GM23338 (cell line): ENCODE data around the gene ITPR2. TPM values are rescaled to one million over a fixed set of nuclear protein-coding genes. Genes with fewer than 3 reads are reported as not detected.

Experiments
- ATAC-seq: fragments of 200-7000 bp; cut with Tn5 transposase; 3 replicates; pipeline ENCODE4 v1.9.1; 2020
- DNase-seq: peaks from one replicate; pipeline ENCODE4 v3.0.0-alpha.2; 2015; ENCODE audit warnings: low spot score
- H2AFZ ChIP-seq: fragments of 200-600 bp; sonication (generic); 2 replicates; pipeline ENCODE4 v1.8.0; 2016; ENCODE audit warnings: antibody characterized with exemption, mild to moderate bottlenecking, moderate library complexity
- H3F3A ChIP-seq: fragments of 200-600 bp; sonication (generic); replicated peaks from 2 replicates; pipeline ENCODE4 v1.8.0; 2017; ENCODE audit warnings: antibody characterized with exemption, mixed run types, low read depth
- H3K27ac ChIP-seq: fragments of 200-600 bp; sonication (generic); 2 replicates; pipeline ENCODE4 v1.6.1; 2016; ENCODE audit warnings: low read depth
- H3K27me3 ChIP-seq: fragments of 200-600 bp; sonication (generic); 2 replicates; pipeline ENCODE4 v1.8.0; 2016; ENCODE audit warnings: mild to moderate bottlenecking, mixed run types, moderate library complexity; ENCODE audit not compliant: insufficient read depth
- H3K36me3 ChIP-seq: fragments of 200-600 bp; sonication (generic); 2 replicates; pipeline ENCODE4 v1.8.0; 2016; ENCODE audit warnings: mild to moderate bottlenecking; ENCODE audit not compliant: insufficient read depth
- H3K4me1 ChIP-seq: fragments of 200-600 bp; sonication (generic); 2 replicates; pipeline ENCODE4 v1.8.0; 2016; ENCODE audit warnings: mild to moderate bottlenecking, moderate library complexity; ENCODE audit not compliant: insufficient read depth
- H3K4me2 ChIP-seq: fragments of 200-600 bp; sonication (generic); 2 replicates; pipeline ENCODE4 v1.7.1; 2017; ENCODE audit warnings: mixed run types
- H3K4me3 ChIP-seq: fragments of 200-600 bp; sonication (generic); 2 replicates; pipeline ENCODE4 v1.6.1; 2016; ENCODE audit warnings: mixed run types
- H3K79me2 ChIP-seq: fragments of 200-600 bp; sonication (generic); replicated peaks from 2 replicates; pipeline ENCODE4 v1.8.0; 2017; ENCODE audit warnings: mild to moderate bottlenecking; ENCODE audit not compliant: insufficient read depth
- H3K9me2 ChIP-seq: fragments of 200-600 bp; sonication (generic); 2 replicates; pipeline ENCODE4 v1.8.0; 2017; ENCODE audit not compliant: insufficient read depth
- H4K20me1 ChIP-seq: fragments of 200-600 bp; sonication (generic); replicated peaks from 2 replicates; pipeline ENCODE4 v1.8.0; 2017; ENCODE audit warnings: mild to moderate bottlenecking; ENCODE audit not compliant: insufficient read depth
- H3K27ac Mint-ChIP-seq: 2 replicates; pipeline ENCODE4 v1.8.0; 2020; ENCODE audit warnings: inconsistent platforms, mild to moderate bottlenecking, moderate library complexity, mixed read lengths
- H3K27me3 Mint-ChIP-seq: 3 replicates; pipeline ENCODE4 v1.8.0; 2022; ENCODE audit warnings: low read depth, mild to moderate bottlenecking, moderate library complexity, mixed read lengths, inconsistent platforms; ENCODE audit not compliant: insufficient read depth, poor library complexity
- H3K36me3 Mint-ChIP-seq: 3 replicates; pipeline ENCODE4 v1.8.0; 2021; ENCODE audit warnings: low read depth, mild to moderate bottlenecking, inconsistent platforms, moderate library complexity, mixed read lengths
- H3K4me1 Mint-ChIP-seq: 3 replicates; pipeline ENCODE4 v1.8.0; 2020; ENCODE audit warnings: mild to moderate bottlenecking, inconsistent platforms, mixed read lengths
- H3K4me3 Mint-ChIP-seq: 3 replicates; pipeline ENCODE4 v1.8.0; 2021; ENCODE audit warnings: moderate library complexity, mild to moderate bottlenecking, inconsistent platforms, mixed read lengths
- H3K9me3 Mint-ChIP-seq: 3 replicates; pipeline ENCODE4 v1.8.0; 2020; ENCODE audit warnings: moderate library complexity, mild to moderate bottlenecking, inconsistent platforms, mixed read lengths
- CREB1 ChIP-seq: fragments of 250-450 bp; sonication (Bioruptor Pico); IDR thresholded peaks from 2 replicates; pipeline ENCODE4 v1.5.0; 2020; ENCODE audit warnings: low read depth, mild to moderate bottlenecking, moderate library complexity
- ETS1 ChIP-seq: IDR thresholded peaks from 2 replicates; pipeline ENCODE4 v1.6.1; 2016; ENCODE audit warnings: antibody characterized with exemption
- EZH2 ChIP-seq: fragments of 200-600 bp; sonication (generic); IDR thresholded peaks from one replicate; pipeline ENCODE4 v1.8.0; 2017; ENCODE audit warnings: antibody characterized with exemption, mild to moderate bottlenecking, low read depth; ENCODE audit not compliant: unreplicated experiment
- EZH2phosphoT487 ChIP-seq: fragments of 200-600 bp; sonication (generic); IDR thresholded peaks from one replicate; pipeline ENCODE4 v1.8.1; 2018; ENCODE audit warnings: antibody characterized with exemption; ENCODE audit not compliant: unreplicated experiment
- JUNB ChIP-seq: IDR thresholded peaks from one replicate; pipeline ENCODE4 v1.6.1; 2016; ENCODE audit warnings: antibody characterized with exemption; ENCODE audit not compliant: unreplicated experiment
- NANOG ChIP-seq: IDR thresholded peaks from 2 replicates; pipeline ENCODE4 v1.6.1; 2016; ENCODE audit warnings: antibody characterized with exemption, borderline replicate concordance
- POLR2AphosphoS5 ChIP-seq: IDR thresholded peaks from 2 replicates; pipeline ENCODE4 v1.6.1; 2016; ENCODE audit warnings: antibody characterized with exemption, low read depth
- STAT1 ChIP-seq: IDR thresholded peaks from one replicate; pipeline ENCODE4 v1.6.1; 2016; ENCODE audit warnings: antibody characterized with exemption; ENCODE audit not compliant: unreplicated experiment
- ZNF114 ChIP-seq: fragments of 250-450 bp; sonication (Bioruptor Pico); IDR thresholded peaks from 2 replicates; pipeline ENCODE4 v1.5.0; 2020; ENCODE audit warnings: mild to moderate bottlenecking, moderate library complexity
- ZNF331 ChIP-seq: fragments of 250-450 bp; sonication (Bioruptor Pico); IDR thresholded peaks from 2 replicates; pipeline ENCODE4 v1.5.0; 2020; ENCODE audit warnings: low read depth, mild to moderate bottlenecking, moderate library complexity
- polyA plus RNA-seq: library from polyadenylated mRNA; unstranded; fragments of >200 nt; fragmentation: Nextera tagmentation; extraction: Ambion mirVana; gene quantifications from 2 replicates; pipeline ENCODE4 v1.2.1, GENCODE V29; 2016
- total RNA-seq: library from RNA; depleted of rRNA; stranded (reverse); fragments of >200 nt; shearing (Covaris generic); gene quantifications from 2 replicates; pipeline ENCODE4 v1.2.3, GENCODE V29; 2014
- TF ChIP-seq, protein P1 (sequence below): fragments of 250-450 bp; sonication (Bioruptor Pico); IDR thresholded peaks from 2 replicates; pipeline ENCODE4 v1.5.0; 2020; ENCODE audit warnings: mild to moderate bottlenecking, moderate library complexity
- TF ChIP-seq, protein P2 (sequence below), 2 experiments: fragments of 200-600 bp in 1 of 2; sonication (generic) in 1 of 2; conservative IDR thresholded peaks; 2 replicates each; pipeline versions ENCODE4 v1.5.1 to v1.6.1; 2016 to 2017; ENCODE audit warnings: antibody characterized with exemption in 2 of 2, low read depth in 2 of 2, mild to moderate bottlenecking in 2 of 2, moderate library complexity in 1 of 2

The ITPR2 gene
- total and polyA plus RNA-seq, 2 experiments from 2014 or later: 44.5 to 65.2 TPM

GRCh38 chr12:26334621-26335124 lies 498.3 kb downstream of the ITPR2 start:
- Histone ChIP-seq H3K27me3 (no peaks in the 10 kb centered on the region), H3K36me3 (no peaks in the 10 kb centered on the region), H3F3A (no peaks in the 10 kb centered on the region), H3K79me2 (no peaks in the 10 kb centered on the region), H2AFZ (no peak overlapping the region), H3K9me2 (no peaks in the 10 kb centered on the region), H4K20me1 (no peaks in the 10 kb centered on the region), H3K27ac (no peak overlapping the region), H3K4me3 (no peak overlapping the region), H3K4me2 (no peak overlapping the region), H3K4me1 (no peaks in the 10 kb centered on the region)
- ATAC-seq: no peak
- no peak overlapping the region for H3K27ac Mint-ChIP-seq
- DNase-seq: no peak
- peaks cover 18% of the 10 kb centered on the region for H3K36me3 Mint-ChIP-seq
- H3K9me3 Mint-ChIP-seq: peaks cover 12% of the 10 kb centered on the region
- H3K4me3 Mint-ChIP-seq: no peak overlapping the region
- peaks cover 1% of the 10 kb centered on the region for H3K27me3 Mint-ChIP-seq
- no peak for TF ChIP-seq ZNF114 (CRISPR knock-in tag)
- TF ChIP-seq, protein P1, sequence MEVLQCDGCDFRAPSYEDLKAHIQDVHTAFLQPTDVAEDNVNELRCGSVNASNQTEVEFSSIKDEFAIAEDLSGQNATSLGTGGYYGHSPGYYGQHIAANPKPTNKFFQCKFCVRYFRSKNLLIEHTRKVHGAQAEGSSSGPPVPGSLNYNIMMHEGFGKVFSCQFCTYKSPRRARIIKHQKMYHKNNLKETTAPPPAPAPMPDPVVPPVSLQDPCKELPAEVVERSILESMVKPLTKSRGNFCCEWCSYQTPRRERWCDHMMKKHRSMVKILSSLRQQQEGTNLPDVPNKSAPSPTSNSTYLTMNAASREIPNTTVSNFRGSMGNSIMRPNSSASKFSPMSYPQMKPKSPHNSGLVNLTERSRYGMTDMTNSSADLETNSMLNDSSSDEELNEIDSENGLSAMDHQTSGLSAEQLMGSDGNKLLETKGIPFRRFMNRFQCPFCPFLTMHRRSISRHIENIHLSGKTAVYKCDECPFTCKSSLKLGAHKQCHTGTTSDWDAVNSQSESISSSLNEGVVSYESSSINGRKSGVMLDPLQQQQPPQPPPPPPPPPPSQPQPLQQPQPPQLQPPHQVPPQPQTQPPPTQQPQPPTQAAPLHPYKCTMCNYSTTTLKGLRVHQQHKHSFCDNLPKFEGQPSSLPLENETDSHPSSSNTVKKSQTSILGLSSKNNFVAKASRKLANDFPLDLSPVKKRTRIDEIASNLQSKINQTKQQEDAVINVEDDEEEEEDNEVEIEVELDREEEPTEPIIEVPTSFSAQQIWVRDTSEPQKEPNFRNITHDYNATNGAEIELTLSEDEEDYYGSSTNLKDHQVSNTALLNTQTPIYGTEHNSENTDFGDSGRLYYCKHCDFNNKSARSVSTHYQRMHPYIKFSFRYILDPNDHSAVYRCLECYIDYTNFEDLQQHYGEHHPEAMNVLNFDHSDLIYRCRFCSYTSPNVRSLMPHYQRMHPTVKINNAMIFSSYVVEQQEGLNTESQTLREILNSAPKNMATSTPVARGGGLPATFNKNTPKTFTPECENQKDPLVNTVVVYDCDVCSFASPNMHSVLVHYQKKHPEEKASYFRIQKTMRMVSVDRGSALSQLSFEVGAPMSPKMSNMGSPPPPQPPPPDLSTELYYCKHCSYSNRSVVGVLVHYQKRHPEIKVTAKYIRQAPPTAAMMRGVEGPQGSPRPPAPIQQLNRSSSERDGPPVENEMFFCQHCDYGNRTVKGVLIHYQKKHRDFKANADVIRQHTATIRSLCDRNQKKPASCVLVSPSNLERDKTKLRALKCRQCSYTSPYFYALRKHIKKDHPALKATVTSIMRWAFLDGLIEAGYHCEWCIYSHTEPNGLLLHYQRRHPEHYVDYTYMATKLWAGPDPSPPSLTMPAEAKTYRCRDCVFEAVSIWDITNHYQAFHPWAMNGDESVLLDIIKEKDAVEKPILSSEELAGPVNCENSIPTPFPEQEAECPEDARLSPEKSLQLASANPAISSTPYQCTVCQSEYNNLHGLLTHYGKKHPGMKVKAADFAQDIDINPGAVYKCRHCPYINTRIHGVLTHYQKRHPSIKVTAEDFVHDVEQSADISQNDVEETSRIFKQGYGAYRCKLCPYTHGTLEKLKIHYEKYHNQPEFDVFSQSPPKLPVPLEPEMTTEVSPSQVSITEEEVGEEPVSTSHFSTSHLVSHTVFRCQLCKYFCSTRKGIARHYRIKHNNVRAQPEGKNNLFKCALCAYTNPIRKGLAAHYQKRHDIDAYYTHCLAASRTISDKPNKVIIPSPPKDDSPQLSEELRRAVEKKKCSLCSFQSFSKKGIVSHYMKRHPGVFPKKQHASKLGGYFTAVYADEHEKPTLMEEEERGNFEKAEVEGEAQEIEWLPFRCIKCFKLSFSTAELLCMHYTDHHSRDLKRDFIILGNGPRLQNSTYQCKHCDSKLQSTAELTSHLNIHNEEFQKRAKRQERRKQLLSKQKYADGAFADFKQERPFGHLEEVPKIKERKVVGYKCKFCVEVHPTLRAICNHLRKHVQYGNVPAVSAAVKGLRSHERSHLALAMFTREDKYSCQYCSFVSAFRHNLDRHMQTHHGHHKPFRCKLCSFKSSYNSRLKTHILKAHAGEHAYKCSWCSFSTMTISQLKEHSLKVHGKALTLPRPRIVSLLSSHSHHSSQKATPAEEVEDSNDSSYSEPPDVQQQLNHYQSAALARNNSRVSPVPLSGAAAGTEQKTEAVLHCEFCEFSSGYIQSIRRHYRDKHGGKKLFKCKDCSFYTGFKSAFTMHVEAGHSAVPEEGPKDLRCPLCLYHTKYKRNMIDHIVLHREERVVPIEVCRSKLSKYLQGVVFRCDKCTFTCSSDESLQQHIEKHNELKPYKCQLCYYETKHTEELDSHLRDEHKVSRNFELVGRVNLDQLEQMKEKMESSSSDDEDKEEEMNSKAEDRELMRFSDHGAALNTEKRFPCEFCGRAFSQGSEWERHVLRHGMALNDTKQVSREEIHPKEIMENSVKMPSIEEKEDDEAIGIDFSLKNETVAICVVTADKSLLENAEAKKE (CRISPR knock-in tag): no peak
- TF ChIP-seq CREB1 (CRISPR knock-in tag): no peak
- no peaks in the 10 kb centered on the region for H3K4me1 Mint-ChIP-seq

DNA sequence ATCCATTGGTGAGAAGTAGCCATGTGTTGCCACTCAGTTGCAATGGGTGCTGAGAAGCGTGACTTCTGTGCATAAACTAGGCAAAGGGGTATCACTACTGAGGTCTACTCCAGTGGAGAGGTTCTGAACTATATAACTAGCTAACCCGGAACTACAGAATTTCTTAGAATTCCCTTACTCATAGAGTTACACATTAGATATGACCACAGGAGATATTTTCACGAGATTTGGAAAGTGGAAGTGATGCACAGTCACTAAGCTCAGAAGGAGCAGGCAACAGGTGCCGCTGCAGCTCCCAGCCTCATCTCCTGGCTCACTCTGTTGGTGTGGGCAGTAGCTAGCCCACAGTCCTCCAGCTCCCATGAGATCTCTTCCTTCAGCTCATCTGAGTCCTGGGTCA lies 501.0 kb downstream of the ITPR2 start:
- H3K4me3 ChIP-seq: no peak overlapping the region
- Mint-ChIP-seq H3K27me3 (peaks cover 1% of the 10 kb centered on the region), H3K36me3 (peaks cover 18% of the 10 kb centered on the region), H3K9me3 (peaks cover 12% of the 10 kb centered on the region), H3K4me3 (no peak overlapping the region), H3K4me1 (peaks cover 5% of the 10 kb centered on the region; the same call in 2 of the 3 replicates), H3K27ac (no peak overlapping the region)
- no peak overlapping the region for H2AFZ ChIP-seq
- ATAC-seq: no peak
- no peak overlapping the region for H3K27ac ChIP-seq
- H3F3A ChIP-seq: no peaks in the 10 kb centered on the region
- H3K36me3 ChIP-seq: no peaks in the 10 kb centered on the region
- DNase-seq: no peak
- H3K9me2 ChIP-seq: 0 out of 2 replicates have a peak, but pooled peaks cover 3% of the 10 kb centered on the region
- H3K4me2 ChIP-seq: no peak overlapping the region
- no peaks in the 10 kb centered on the region for H3K79me2 ChIP-seq
- peaks cover 5% of the 10 kb centered on the region; the same call in 1 of the 2 replicates for H3K4me1 ChIP-seq
- no peaks in the 10 kb centered on the region for H4K20me1 ChIP-seq
- H3K27me3 ChIP-seq: no peaks in the 10 kb centered on the region
- TF ChIP-seq JUNB (no peak), EZH2phosphoT487 (no peak), EZH2 (no peak), ETS1 (no peak), ZNF114 (CRISPR knock-in tag) (no peak), ZNF331 (CRISPR knock-in tag) (no peak), NANOG (no peak), POLR2AphosphoS5 (no peak), CREB1 (CRISPR knock-in tag) (no peak), STAT1 (no peak)
- TF ChIP-seq, protein P2, sequence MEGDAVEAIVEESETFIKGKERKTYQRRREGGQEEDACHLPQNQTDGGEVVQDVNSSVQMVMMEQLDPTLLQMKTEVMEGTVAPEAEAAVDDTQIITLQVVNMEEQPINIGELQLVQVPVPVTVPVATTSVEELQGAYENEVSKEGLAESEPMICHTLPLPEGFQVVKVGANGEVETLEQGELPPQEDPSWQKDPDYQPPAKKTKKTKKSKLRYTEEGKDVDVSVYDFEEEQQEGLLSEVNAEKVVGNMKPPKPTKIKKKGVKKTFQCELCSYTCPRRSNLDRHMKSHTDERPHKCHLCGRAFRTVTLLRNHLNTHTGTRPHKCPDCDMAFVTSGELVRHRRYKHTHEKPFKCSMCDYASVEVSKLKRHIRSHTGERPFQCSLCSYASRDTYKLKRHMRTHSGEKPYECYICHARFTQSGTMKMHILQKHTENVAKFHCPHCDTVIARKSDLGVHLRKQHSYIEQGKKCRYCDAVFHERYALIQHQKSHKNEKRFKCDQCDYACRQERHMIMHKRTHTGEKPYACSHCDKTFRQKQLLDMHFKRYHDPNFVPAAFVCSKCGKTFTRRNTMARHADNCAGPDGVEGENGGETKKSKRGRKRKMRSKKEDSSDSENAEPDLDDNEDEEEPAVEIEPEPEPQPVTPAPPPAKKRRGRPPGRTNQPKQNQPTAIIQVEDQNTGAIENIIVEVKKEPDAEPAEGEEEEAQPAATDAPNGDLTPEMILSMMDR (conservative IDR thresholded peaks at IDR 0.05; ENCODE audit: low read depth in 2 of 2): no peak
